ENCODE measurements around the gene SMYD5. TPM values are rescaled to one million over a fixed set of nuclear protein-coding genes. Genes with fewer than 3 reads are reported as not detected.
A peak's percentile ranks its signal among the peaks of the same experiment; 100 is the strongest.

SMYD5 gene
- total RNA-seq, 1 donor from 2014 or later, result 48.7 TPM

DNA sequence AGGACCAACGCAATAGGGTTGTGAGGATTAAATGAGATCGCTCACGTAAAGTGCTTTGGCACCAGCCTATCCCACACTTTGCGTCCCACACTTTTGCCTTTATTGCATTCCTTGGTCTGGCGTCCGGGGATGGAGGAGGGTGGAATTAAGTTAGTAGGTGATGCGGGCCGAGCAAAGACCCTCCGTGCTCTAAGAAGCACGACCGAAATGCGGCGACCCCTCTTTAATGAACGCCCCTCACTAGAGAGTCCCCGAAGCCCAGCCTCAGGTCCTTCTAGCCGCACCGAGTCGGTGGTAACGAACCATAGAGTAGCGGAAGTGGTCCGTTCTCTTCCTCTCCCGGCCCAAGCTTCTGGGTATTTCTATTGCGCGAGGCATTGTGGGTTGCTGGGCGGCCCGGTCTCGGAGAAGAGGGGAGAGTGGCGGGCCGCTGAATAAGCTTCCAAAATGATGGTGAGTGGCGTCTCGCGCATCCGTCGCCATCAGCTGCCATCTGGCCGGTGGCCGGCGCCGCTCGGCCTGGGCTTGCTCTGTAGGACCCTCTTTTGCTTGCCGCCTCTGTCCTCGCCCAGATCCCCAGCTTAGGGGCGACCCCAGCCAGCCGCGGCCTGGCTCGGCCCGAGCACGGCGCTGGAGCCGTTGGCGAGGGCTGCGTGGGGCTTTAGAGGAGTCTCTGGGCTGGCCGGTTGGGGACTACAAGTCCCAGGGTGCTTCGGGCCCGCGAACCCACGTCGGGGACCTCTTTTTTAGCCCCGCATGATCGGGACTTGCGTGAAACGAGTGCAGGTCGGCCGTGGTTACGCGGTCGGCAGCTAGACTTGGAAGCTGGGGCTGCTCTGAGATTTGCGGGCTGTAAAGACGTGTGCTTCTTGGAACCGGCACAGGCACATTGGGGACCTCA is 20.1 kb downstream of the SMYD5 start, which contains the start of gene CCT7:
TSS of gene CCT7 (plus strand) at position 377 of the 901 bp plus-strand sequence. CDS start at position 448, 71 bp downstream.
- H3K9me3 Mint-ChIP-seq, result no peaks in the 10 kb centered on the region
- peak within 1 kb of the TSS; percentile 92 for H3K27ac Mint-ChIP-seq
- H3K4me1 Mint-ChIP-seq (ENCODE audit: low read depth), result peaks cover 31% of the 10 kb centered on the region
- H3K36me3 Mint-ChIP-seq (ENCODE audit: low read depth), result peaks cover 34% of the 10 kb centered on the region
- no peaks in the 10 kb centered on the region for H3K27me3 Mint-ChIP-seq (ENCODE audit: low read depth)
- intact Hi-C loops (cut with micrococcal nuclease), result loop anchor here (1.0 to 10.0 kb wide), 8 partner anchors 20 to 1221 kb away; partner anchors contain the start of genes ALMS1, EGR4, INO80B and SFXN5
- DNase-seq (ENCODE audit: low spot score), result peak; percentile 84
- peak within 1 kb of the TSS; percentile 96 for H3K4me3 Mint-ChIP-seq (ENCODE audit: low read depth)

DNA sequence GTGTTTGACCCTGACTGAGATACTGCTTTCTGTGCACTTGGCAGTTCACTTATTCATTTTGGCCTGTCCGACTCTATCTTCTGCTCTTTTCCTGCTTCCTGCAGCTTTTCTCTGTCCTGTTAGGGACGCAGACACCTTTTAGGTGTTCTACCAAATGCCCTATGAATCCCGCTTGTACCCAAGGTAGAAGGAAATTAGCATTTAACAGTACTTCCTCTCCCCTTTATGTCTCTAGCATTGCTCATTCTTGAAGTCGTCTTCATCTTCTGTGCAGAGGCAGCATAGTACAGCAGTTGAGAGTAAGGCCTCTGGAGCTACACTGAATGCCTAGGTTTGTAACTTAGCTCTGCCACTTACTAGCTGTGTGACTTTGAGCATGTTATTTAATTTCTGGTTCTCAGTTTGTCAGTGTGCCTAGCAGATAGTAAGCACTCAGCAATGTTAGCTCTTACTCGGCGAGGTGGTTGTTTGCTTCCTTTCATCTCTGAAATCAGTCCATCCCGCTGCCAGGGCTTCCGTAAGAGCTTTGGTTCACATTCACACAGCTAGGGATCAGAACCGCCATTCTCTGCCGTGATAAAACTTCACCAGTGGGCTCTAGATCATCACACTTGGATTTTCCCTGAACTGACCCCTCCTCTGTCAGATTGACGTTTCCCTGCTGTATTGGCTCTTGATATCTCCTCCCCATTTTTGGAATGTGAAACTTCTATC is 21.4 kb downstream of the SMYD5 start:
- Mint-ChIP-seq H3K4me3 (ENCODE audit: low read depth) (peak overlapping the region; percentile 96), H3K9me3 (no peaks in the 10 kb centered on the region), H3K36me3 (ENCODE audit: low read depth) (peaks cover 44% of the 10 kb centered on the region), H3K4me1 (ENCODE audit: low read depth) (peaks cover 31% of the 10 kb centered on the region), H3K27me3 (ENCODE audit: low read depth) (no peaks in the 10 kb centered on the region), H3K27ac (peak overlapping the region; percentile 92)
- DNase-seq (ENCODE audit: low spot score), result no peak
- intact Hi-C loops (cut with micrococcal nuclease), result loop anchor here (2.0 to 10.0 kb wide), 4 partner anchors 33 to 1219 kb away; partner anchors contain the start of genes INO80B, TPRKB and WBP1

DNA sequence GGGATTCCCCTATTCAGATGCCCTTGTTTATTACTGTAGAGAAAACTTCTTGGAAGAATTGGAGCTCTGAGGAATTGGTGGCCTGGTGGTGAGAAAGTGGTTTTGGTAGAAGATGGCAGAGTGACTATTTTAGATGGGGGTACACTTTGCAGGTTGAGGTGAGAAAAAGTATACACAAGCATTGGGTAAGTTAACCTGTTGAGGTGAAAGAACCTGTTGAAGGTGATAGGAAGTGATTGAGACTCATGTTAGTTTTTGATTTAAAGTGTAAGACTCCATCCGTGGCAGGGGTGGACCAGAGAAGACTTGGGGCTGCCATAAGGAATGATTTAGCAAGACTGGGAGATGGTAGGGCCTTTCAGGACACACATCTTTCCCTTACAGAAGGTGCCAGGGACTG is 23.1 kb downstream of the SMYD5 start:
- Mint-ChIP-seq H3K4me1 (ENCODE audit: low read depth) (peaks cover 31% of the 10 kb centered on the region), H3K36me3 (ENCODE audit: low read depth) (peaks cover 52% of the 10 kb centered on the region), H3K9me3 (no peaks in the 10 kb centered on the region), H3K27me3 (ENCODE audit: low read depth) (no peaks in the 10 kb centered on the region), H3K27ac (no peak overlapping the region), H3K4me3 (ENCODE audit: low read depth) (no peak overlapping the region)
- DNase-seq (ENCODE audit: low spot score), result no peak
- intact Hi-C loops (cut with micrococcal nuclease), result loop anchor here (10.0 kb wide), 1 partner anchor 1218 kb away; the partner anchor contains the start of genes INO80B and WBP1

DNA sequence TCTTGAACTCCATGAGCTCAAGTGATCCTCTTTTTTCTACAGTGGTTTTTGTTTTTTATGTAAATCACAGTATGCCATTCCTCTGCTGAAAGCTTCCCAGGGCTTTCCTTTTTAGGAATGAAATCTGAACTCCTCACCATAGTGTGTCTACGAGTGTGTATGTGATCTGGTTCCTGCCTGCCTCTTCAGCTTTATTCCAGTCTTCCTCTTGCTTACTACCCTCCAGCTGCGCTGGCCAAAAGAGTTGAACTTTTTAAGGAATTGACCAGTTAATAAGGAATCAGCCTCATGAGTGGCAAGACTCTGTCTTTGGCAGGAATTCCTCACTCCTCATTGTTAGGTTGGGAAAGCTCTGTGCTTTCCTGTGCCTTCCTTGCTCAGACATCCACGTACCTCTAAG is 24.1 kb downstream of the SMYD5 start:
- H3K27ac Mint-ChIP-seq, result no peak overlapping the region
- H3K36me3 Mint-ChIP-seq (ENCODE audit: low read depth), result peaks cover 56% of the 10 kb centered on the region

DNA sequence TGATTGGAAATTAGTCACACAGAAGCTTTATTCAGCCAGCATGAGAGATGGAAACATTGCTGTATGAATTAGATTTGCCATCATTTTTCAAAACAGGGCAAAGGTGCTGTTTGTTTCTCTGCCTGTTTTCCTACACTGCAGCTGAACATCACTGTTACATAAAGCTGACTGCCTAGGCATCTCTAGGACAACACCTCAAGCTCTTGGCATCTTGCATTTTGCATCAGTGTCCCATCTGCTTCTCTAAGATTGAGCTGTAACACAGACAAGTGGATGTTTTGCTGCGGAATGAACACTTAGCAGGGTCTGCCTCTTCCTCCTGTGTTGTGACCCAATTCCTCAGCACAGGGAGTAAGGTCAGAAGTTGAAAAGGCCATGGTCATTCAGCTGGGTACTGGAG is 24.9 kb downstream of the SMYD5 start:
- H3K4me1 Mint-ChIP-seq (ENCODE audit: low read depth), result peaks cover 29% of the 10 kb centered on the region
- DNase-seq (ENCODE audit: low spot score), result no peak
- no peaks in the 10 kb centered on the region for H3K27me3 Mint-ChIP-seq (ENCODE audit: low read depth)
- no peaks in the 10 kb centered on the region for H3K9me3 Mint-ChIP-seq
- intact Hi-C loops (cut with micrococcal nuclease), result loop anchor here (10.0 kb wide), 1 partner anchor 1216 kb away; the partner anchor contains the start of genes INO80B and WBP1
- H3K36me3 Mint-ChIP-seq (ENCODE audit: low read depth), result peaks cover 63% of the 10 kb centered on the region
- no peak overlapping the region for H3K27ac Mint-ChIP-seq
- no peak overlapping the region for H3K4me3 Mint-ChIP-seq (ENCODE audit: low read depth)

More for the DNA sequence above, 24.1 kb downstream of the SMYD5 start:
- H3K4me1 Mint-ChIP-seq (ENCODE audit: low read depth), result peaks cover 29% of the 10 kb centered on the region
- no peak for DNase-seq (ENCODE audit: low spot score)
- no peaks in the 10 kb centered on the region for H3K9me3 Mint-ChIP-seq
- H3K27me3 Mint-ChIP-seq (ENCODE audit: low read depth), result no peaks in the 10 kb centered on the region
- intact Hi-C loops (cut with micrococcal nuclease), result loop anchor here (10.0 kb wide), 1 partner anchor 1217 kb away; the partner anchor contains the start of genes INO80B and WBP1
- H3K4me3 Mint-ChIP-seq (ENCODE audit: low read depth), result no peak overlapping the region

DNA sequence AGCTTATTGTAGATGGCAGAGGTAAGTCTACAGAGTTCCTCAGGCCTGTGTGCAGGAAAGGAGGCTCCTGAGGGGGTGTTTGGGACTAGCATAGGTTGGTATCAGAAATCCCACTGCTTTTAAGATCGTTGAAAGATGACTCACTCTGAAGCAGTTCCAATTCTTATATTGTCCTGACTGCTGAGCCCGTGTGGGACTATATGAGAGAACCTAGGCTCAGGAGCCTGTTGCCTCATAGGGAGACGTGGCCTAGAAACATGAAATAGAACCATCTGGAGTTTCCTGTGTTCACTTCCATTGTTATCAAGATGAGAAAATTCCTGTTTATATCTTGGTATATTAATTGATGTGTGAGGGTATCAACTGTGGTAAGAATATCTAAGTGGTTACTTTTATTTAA is 25.7 kb downstream of the SMYD5 start:
- Mint-ChIP-seq H3K4me1 (ENCODE audit: low read depth) (peaks cover 34% of the 10 kb centered on the region), H3K27me3 (ENCODE audit: low read depth) (no peaks in the 10 kb centered on the region), H3K9me3 (no peaks in the 10 kb centered on the region), H3K27ac (no peak overlapping the region), H3K4me3 (ENCODE audit: low read depth) (no peak overlapping the region), H3K36me3 (ENCODE audit: low read depth) (peaks cover 68% of the 10 kb centered on the region)
- no peak for DNase-seq (ENCODE audit: low spot score)
- intact Hi-C loops (cut with micrococcal nuclease), result loop anchor here (10.0 kb wide), 1 partner anchor 1215 kb away; the partner anchor contains the start of genes INO80B and WBP1

DNA sequence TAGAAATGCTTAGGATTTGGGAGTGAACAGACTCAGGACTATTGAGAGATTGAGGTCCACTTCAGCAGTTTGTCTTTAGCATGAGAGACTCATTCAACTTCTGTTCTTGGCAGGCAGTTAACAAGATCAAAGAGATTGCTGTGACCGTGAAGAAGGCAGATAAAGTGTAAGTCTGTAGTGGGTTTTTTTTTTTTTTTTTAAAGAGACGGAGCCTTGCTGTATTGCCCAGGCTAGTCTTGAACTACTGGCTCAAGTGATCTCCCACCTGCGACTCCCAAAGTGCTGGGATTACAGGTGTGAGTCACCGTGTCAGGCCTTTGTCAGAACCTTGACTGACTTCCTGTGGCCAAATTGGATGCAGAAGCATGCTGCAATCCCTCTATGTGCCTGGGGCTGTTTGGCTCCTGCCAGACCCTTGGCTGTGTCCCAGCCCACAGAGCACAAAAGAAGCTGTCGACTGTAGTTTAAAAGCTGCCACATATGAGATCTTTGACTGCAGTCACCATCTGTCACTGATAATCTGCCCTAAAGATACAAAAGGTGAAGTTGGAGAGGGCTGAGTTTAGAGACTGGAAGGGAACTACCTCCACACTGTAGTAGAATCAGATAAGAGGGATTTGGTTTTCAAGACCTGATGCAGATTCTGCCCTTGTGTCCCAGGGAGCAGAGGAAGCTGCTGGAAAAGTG is 30.0 kb downstream of the SMYD5 start:
- H3K9me3 Mint-ChIP-seq, result no peaks in the 10 kb centered on the region
- H3K27ac Mint-ChIP-seq, result no peak overlapping the region
- peaks cover 17% of the 10 kb centered on the region for H3K4me1 Mint-ChIP-seq (ENCODE audit: low read depth)
- intact Hi-C loops (cut with micrococcal nuclease), result no loop called here
- no peak for DNase-seq (ENCODE audit: low spot score)
- H3K4me3 Mint-ChIP-seq (ENCODE audit: low read depth), result no peak overlapping the region
- no peaks in the 10 kb centered on the region for H3K27me3 Mint-ChIP-seq (ENCODE audit: low read depth)
- H3K36me3 Mint-ChIP-seq (ENCODE audit: low read depth), result peaks cover 76% of the 10 kb centered on the region

DNA sequence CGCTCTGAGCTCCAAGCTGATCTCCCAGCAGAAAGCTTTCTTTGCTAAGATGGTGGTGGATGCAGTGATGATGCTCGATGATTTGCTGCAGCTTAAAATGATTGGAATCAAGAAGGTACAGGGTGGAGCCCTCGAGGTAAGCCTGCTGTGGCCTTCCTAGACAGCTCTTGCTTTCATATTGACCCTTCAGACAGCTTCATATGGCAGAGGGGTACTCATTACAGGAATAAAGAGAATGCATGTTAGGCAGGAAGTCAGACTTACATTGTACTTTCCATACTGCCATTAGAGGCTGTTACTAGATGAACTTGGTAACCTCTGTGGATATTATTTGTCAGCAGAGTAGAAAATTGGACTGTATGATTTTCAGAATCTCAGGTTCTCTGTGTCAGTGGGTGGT is 30.5 kb downstream of the SMYD5 start:
- H3K36me3 Mint-ChIP-seq (ENCODE audit: low read depth), result peaks cover 77% of the 10 kb centered on the region
- no peaks in the 10 kb centered on the region for H3K9me3 Mint-ChIP-seq
- H3K4me1 Mint-ChIP-seq (ENCODE audit: low read depth), result peaks cover 17% of the 10 kb centered on the region

DNA sequence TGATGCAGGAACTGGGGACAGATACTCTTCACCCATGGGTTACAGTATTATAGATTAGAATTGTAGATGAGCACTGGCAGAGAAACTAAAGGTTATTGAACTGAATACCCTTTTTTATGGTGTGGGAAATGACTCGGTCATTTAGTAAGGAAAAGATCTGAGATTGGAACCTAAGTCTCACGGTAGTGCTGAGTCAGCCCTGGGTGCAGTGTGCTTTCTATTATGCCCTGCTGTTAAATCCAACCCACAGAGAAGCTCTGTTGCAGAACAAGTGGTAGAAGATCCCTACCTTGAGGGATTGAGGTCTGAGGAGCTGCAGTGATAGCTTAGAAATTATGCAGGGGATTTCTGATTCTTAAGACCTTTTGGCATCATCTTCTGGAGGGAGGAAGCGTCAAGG is 32.8 kb downstream of the SMYD5 start:
- no peak for DNase-seq (ENCODE audit: low spot score)
- H3K9me3 Mint-ChIP-seq, result no peaks in the 10 kb centered on the region
- H3K36me3 Mint-ChIP-seq (ENCODE audit: low read depth), result peaks cover 83% of the 10 kb centered on the region
- H3K4me1 Mint-ChIP-seq (ENCODE audit: low read depth), result peaks cover 17% of the 10 kb centered on the region
- H3K4me3 Mint-ChIP-seq (ENCODE audit: low read depth), result no peak overlapping the region
- no peak overlapping the region for H3K27ac Mint-ChIP-seq
- no peaks in the 10 kb centered on the region for H3K27me3 Mint-ChIP-seq (ENCODE audit: low read depth)
- intact Hi-C loops (cut with micrococcal nuclease), result no loop called here

More for the DNA sequence above, 30.5 kb downstream of the SMYD5 start:
- Mint-ChIP-seq H3K27ac (no peak overlapping the region), H3K27me3 (ENCODE audit: low read depth) (no peaks in the 10 kb centered on the region), H3K4me3 (ENCODE audit: low read depth) (no peak overlapping the region)
- intact Hi-C loops (cut with micrococcal nuclease), result no loop called here
- no peak for DNase-seq (ENCODE audit: low spot score)

DNA sequence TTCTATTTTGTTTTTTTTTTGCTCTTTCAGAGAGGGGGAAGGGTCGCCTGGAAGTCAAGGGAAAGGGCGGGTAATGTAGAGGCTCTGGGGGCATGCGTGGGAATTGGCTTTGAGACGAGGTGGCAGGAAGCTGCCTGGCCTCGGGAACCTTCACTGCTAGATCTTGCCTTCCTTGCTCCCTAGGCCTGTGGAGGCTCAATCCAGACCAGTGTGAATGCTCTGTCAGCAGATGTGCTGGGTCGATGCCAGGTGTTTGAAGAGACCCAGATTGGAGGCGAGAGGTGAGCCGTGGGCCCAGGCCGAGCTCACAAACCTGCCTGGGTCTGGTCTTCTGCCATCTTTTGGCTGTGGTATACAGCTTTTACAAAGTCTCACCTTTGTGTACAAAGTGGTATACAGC is 35.6 kb downstream of the SMYD5 start:
- peaks cover 9% of the 10 kb centered on the region for H3K4me1 Mint-ChIP-seq (ENCODE audit: low read depth)

DNA sequence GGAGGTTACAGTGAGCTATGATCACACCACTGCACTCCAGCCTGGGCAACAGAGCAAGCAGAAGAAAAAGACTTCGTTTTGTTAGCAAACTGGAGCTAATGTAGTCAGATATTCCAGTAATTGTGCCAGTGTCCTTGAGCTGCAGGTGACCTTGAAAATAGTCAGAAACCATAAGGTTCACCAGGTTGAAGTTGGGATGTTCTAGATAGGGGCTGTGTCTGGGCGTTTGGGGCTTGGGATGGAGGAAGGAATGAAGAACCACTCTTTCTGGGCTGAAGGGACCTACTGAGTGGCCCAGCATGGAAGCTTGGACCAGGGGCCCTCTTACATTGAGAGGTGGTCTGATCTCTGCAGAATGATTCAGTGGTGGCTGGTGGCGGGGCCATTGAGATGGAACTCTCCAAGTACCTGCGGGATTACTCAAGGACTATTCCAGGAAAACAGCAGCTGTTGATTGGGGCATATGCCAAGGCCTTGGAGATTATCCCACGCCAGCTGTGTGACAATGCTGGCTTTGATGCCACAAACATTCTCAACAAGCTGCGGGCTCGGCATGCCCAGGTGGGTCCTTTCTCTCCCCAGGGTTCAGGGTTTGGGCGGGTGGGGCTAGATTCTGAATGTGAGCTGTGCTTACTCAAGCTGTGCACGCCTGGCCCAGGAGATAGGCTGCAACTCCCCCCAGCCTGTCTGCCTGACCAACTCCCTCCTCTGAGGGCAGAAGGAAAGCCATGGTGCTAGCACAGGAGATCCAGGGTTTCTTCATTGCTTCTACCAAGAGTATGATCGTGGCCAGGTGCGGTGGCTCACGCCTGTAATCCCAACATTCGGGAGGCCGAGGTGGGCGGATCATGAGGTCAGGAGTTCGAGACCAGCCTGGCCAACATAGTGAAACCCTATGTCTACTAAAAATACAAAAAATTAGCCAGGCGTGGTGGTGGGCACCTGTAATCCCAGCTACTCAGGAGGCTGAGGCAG is 37.1 kb downstream of the SMYD5 start:
- no peaks in the 10 kb centered on the region for H3K27me3 Mint-ChIP-seq (ENCODE audit: low read depth)
- intact Hi-C loops (cut with micrococcal nuclease), result no loop called here

More for the DNA sequence above, 35.6 kb downstream of the SMYD5 start:
- H3K36me3 Mint-ChIP-seq (ENCODE audit: low read depth), result peaks cover 88% of the 10 kb centered on the region
- H3K27ac Mint-ChIP-seq, result no peak overlapping the region
- no peak for DNase-seq (ENCODE audit: low spot score)
- no peaks in the 10 kb centered on the region for H3K27me3 Mint-ChIP-seq (ENCODE audit: low read depth)
- intact Hi-C loops (cut with micrococcal nuclease), result no loop called here
- H3K4me3 Mint-ChIP-seq (ENCODE audit: low read depth), result no peak overlapping the region
- H3K9me3 Mint-ChIP-seq, result no peaks in the 10 kb centered on the region

More for the DNA sequence above, 37.1 kb downstream of the SMYD5 start:
- DNase-seq (ENCODE audit: low spot score), result no peak
- no peak overlapping the region for H3K4me3 Mint-ChIP-seq (ENCODE audit: low read depth)
- peaks cover 7% of the 10 kb centered on the region for H3K4me1 Mint-ChIP-seq (ENCODE audit: low read depth)
- no peaks in the 10 kb centered on the region for H3K9me3 Mint-ChIP-seq
- H3K36me3 Mint-ChIP-seq (ENCODE audit: low read depth), result peaks cover 80% of the 10 kb centered on the region
- H3K27ac Mint-ChIP-seq, result no peak overlapping the region

Measured in activated T-helper 2 cell treated with anti-CD3 and anti-CD28 coated beads, Interferon-gamma antibody, Interleukin-2, Interleukin-4, amounts not matched to agents 10 μg/mL and 5 μg/mL and 100 μg/mL, durations not matched to agents 14 hours and 24 hours and 36 hours (primary cell).